ENCODE data around the gene SPDYC. TPM values are rescaled to one million over a fixed set of nuclear protein-coding genes. Genes with fewer than 3 reads are reported as not detected.

SPDYC gene
- total RNA-seq, 1 experiment from 2014 or later, result 1.2 TPM

Small RNAs within 50 kb of the gene (microRNA-seq; reads per million reads assigned to microRNA genes)
- gene MIR6751 (ENCODE audit: borderline number of aligned reads), result not detected

Other genes starting within 250 kb of the SPDYC start
- gene PPP2R5B, start 245.5 kb upstream of the SPDYC start, total RNA-seq (2021; ENCODE audit: unreplicated experiment), result 10.9 TPM
- gene GPHA2, start 234.3 kb upstream of the SPDYC start, total RNA-seq (2021; ENCODE audit: unreplicated experiment), result not detected
- gene MAJIN, start 198.1 kb upstream of the SPDYC start, total RNA-seq (2021; ENCODE audit: unreplicated experiment), result not detected
- gene BATF2, start 173.3 kb upstream of the SPDYC start, total RNA-seq (2021; ENCODE audit: unreplicated experiment), result 2.1 TPM
- gene ARL2, start 156.1 kb upstream of the SPDYC start, total RNA-seq (2021; ENCODE audit: unreplicated experiment), result 68.7 TPM
- gene SNX15, start 142.8 kb upstream of the SPDYC start, total RNA-seq (2021; ENCODE audit: unreplicated experiment), result 16.8 TPM
- 36.9 TPM for gene SAC3D1, start 129.0 kb upstream of the SPDYC start, total RNA-seq (2021; ENCODE audit: unreplicated experiment)
- not detected for gene NAALADL1, start 111.7 kb upstream of the SPDYC start, total RNA-seq (2021; ENCODE audit: unreplicated experiment)
- gene CDCA5, start 86.2 kb upstream of the SPDYC start, total RNA-seq (2021; ENCODE audit: unreplicated experiment), result 72.1 TPM
- gene ZFPL1, start 86.0 kb upstream of the SPDYC start, total RNA-seq (2021; ENCODE audit: unreplicated experiment), result 35.3 TPM
- 89.5 TPM for gene VPS51, start 74.0 kb upstream of the SPDYC start, total RNA-seq (2021; ENCODE audit: unreplicated experiment)
- 52.9 TPM for gene TM7SF2, start 58.4 kb upstream of the SPDYC start, total RNA-seq (2021; ENCODE audit: unreplicated experiment)
- 18.8 TPM for gene ZNHIT2, start 52.5 kb upstream of the SPDYC start, total RNA-seq (2021; ENCODE audit: unreplicated experiment)
- gene FAU, start 48.1 kb upstream of the SPDYC start, total RNA-seq (2021; ENCODE audit: unreplicated experiment), result 1,073 TPM
- 77.5 TPM for gene MRPL49, start 47.9 kb upstream of the SPDYC start, total RNA-seq (2021; ENCODE audit: unreplicated experiment)
- 45.9 TPM for gene SYVN1, start 35.7 kb upstream of the SPDYC start, total RNA-seq (2021; ENCODE audit: unreplicated experiment)
- 279 TPM for gene CAPN1, start 11.7 kb downstream of the SPDYC start, total RNA-seq (2021; ENCODE audit: unreplicated experiment)
- 20.0 TPM for gene POLA2, start 91.7 kb downstream of the SPDYC start, total RNA-seq (2021; ENCODE audit: unreplicated experiment)
- gene CDC42EP2, start 144.6 kb downstream of the SPDYC start, total RNA-seq (2021; ENCODE audit: unreplicated experiment), result 15.4 TPM
- 72.0 TPM for gene DPF2, start 163.6 kb downstream of the SPDYC start, total RNA-seq (2021; ENCODE audit: unreplicated experiment)
- 2.4 TPM for gene TIGD3, start 184.5 kb downstream of the SPDYC start, total RNA-seq (2021; ENCODE audit: unreplicated experiment)
- gene SLC25A45, start 212.4 kb downstream of the SPDYC start, total RNA-seq (2021; ENCODE audit: unreplicated experiment), result 3.9 TPM
- 35.8 TPM for gene FRMD8, start 216.4 kb downstream of the SPDYC start, total RNA-seq (2021; ENCODE audit: unreplicated experiment)

Measured in HCT116 (cell line).